Measurements from ENCODE around the gene TICAM1. TPM values are rescaled to one million over a fixed set of nuclear protein-coding genes. Genes with fewer than 3 reads are reported as not detected.

TICAM1 gene
- total and polyA plus RNA-seq, 4 donors: 2.1 to 8.6 (median 5.5) TPM

GRCh38 chr19:4816202-4816949 is 15.1 kb downstream of the TICAM1 start:
- peaks cover 3 to 17% (median 4%) of the 10 kb centered on the region in 4 donors for H3K36me3 ChIP-seq (ENCODE audit: control insufficient read depth in 4 of 4, insufficient read depth in 3 of 4, low read depth in 1 of 4, low read length in 3 of 4)
- H3K4me1 ChIP-seq (ENCODE audit: control insufficient read depth in 4 of 4, insufficient read depth in 4 of 4, low read length in 3 of 4): peaks cover 0 to 22% (median 8%) of the 10 kb centered on the region in 4 donors
- TF ChIP-seq HNF4A (conservative IDR thresholded peaks at IDR 0.05): no peak
- no peak for TF ChIP-seq YY1 (IDR thresholded peaks at IDR 0.05)
- TF ChIP-seq TAF1 (conservative IDR thresholded peaks at IDR 0.05): no peak
- no peak for TF ChIP-seq REST (IDR thresholded peaks at IDR 0.05)
- TF ChIP-seq ZBTB33 (IDR thresholded peaks at IDR 0.05): no peak
- no peak for TF ChIP-seq SP1 (IDR thresholded peaks at IDR 0.05)
- no peak for TF ChIP-seq RAD21 (IDR thresholded peaks at IDR 0.05)
- TF ChIP-seq FOXA2 (IDR thresholded peaks at IDR 0.05): no peak
- no peak for TF ChIP-seq GABPA (IDR thresholded peaks at IDR 0.05 in 1 of 2, conservative IDR thresholded peaks at IDR 0.05 in 1 of 2)
- TF ChIP-seq, protein P1, sequence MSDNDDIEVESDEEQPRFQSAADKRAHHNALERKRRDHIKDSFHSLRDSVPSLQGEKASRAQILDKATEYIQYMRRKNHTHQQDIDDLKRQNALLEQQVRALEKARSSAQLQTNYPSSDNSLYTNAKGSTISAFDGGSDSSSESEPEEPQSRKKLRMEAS (IDR thresholded peaks at IDR 0.05): no peak
- no peak for TF ChIP-seq JUND (IDR thresholded peaks at IDR 0.05)
- TF ChIP-seq NR2F2 (IDR thresholded peaks at IDR 0.05): no peak
- TF ChIP-seq, protein P2, sequence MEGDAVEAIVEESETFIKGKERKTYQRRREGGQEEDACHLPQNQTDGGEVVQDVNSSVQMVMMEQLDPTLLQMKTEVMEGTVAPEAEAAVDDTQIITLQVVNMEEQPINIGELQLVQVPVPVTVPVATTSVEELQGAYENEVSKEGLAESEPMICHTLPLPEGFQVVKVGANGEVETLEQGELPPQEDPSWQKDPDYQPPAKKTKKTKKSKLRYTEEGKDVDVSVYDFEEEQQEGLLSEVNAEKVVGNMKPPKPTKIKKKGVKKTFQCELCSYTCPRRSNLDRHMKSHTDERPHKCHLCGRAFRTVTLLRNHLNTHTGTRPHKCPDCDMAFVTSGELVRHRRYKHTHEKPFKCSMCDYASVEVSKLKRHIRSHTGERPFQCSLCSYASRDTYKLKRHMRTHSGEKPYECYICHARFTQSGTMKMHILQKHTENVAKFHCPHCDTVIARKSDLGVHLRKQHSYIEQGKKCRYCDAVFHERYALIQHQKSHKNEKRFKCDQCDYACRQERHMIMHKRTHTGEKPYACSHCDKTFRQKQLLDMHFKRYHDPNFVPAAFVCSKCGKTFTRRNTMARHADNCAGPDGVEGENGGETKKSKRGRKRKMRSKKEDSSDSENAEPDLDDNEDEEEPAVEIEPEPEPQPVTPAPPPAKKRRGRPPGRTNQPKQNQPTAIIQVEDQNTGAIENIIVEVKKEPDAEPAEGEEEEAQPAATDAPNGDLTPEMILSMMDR (IDR thresholded peaks at IDR 0.05; ENCODE audit: low read depth, low read length, missing input control): no peak
- TF ChIP-seq, protein P3, sequence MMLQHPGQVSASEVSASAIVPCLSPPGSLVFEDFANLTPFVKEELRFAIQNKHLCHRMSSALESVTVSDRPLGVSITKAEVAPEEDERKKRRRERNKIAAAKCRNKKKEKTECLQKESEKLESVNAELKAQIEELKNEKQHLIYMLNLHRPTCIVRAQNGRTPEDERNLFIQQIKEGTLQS (IDR thresholded peaks at IDR 0.05): no peak
- no peak for TF ChIP-seq FOXA1 (IDR thresholded peaks at IDR 0.05)
- TF ChIP-seq RXRA (IDR thresholded peaks at IDR 0.05): no peak
- no peak for TF ChIP-seq EGR1 (IDR thresholded peaks at IDR 0.05; ENCODE audit: low read depth in 2 of 2)
- TF ChIP-seq HNF4G (IDR thresholded peaks at IDR 0.05): no peak
- DNase-seq (ENCODE audit: low spot score): no peak
- H3K4me3 ChIP-seq (ENCODE audit: low read depth in 1 of 3, low read length in 3 of 3): no peak overlapping the region
- 91% methylated on average over 35 of the region's 35 CpGs for WGBS
- H3K9me3 ChIP-seq (ENCODE audit: control insufficient read depth in 4 of 4, low read length in 3 of 4): no peaks in the 10 kb centered on the region
- H3K9ac ChIP-seq (ENCODE audit: low read depth in 1 of 2, low read length in 2 of 2): no peak overlapping the region
- H3K27me3 ChIP-seq (ENCODE audit: control insufficient read depth in 4 of 4, insufficient read depth in 4 of 4, low read length in 3 of 4): no peaks in the 10 kb centered on the region
- peak overlapping the region; percentile 21 to 60 for H3K27ac ChIP-seq (ENCODE audit: low read depth in 1 of 2, low read length in 2 of 2)

Measured in liver (tissue), 9 donors.